ENCODE data around the gene CTXND1.
"Not testable (repeated sequence)": the region's sequence is repeated elsewhere in the genome, so short reads cannot be mapped to it uniquely, and the experiment has no call there.

The CTXND1 gene

GRCh38 chr15:80157215-80157614 lies 94.8 kb downstream of the CTXND1 start:
- Mint-ChIP-seq H3K36me3 (ENCODE audit: low read depth) (peaks cover 47% of the 10 kb centered on the region), H3K4me1 (ENCODE audit: low read depth) (peaks cover 48% of the 10 kb centered on the region), H3K4me3 (no peak overlapping the region), H3K27me3 (no peaks in the 10 kb centered on the region), H3K27ac (no peak overlapping the region), H3K9me3 (no peaks in the 10 kb centered on the region)
- no peak for DNase-seq

GRCh38 chr15:80156176-80156720 lies 95.8 kb downstream of the CTXND1 start:
- no peak for DNase-seq
- Mint-ChIP-seq H3K4me1 (ENCODE audit: low read depth) (peaks cover 52% of the 10 kb centered on the region), H3K4me3 (no peak overlapping the region), H3K27ac (no peak overlapping the region), H3K27me3 (no peaks in the 10 kb centered on the region), H3K9me3 (no peaks in the 10 kb centered on the region), H3K36me3 (ENCODE audit: low read depth) (peaks cover 37% of the 10 kb centered on the region)

GRCh38 chr15:80155378-80156175 lies 96.4 kb downstream of the CTXND1 start:
- H3K36me3 Mint-ChIP-seq (ENCODE audit: low read depth): peaks cover 30% of the 10 kb centered on the region
- H3K4me1 Mint-ChIP-seq (ENCODE audit: low read depth): peaks cover 45% of the 10 kb centered on the region
- H3K27me3 Mint-ChIP-seq, H3K4me3 Mint-ChIP-seq, H3K9me3 Mint-ChIP-seq, DNase-seq: not testable (repeated sequence)
- peak overlapping the region; percentile 20 for H3K27ac Mint-ChIP-seq

- Mint-ChIP-seq H3K27ac (peak overlapping the region; percentile 53), H3K27me3 (no peaks in the 10 kb centered on the region), H3K4me1 (ENCODE audit: low read depth) (peaks cover 39% of the 10 kb centered on the region), H3K4me3 (peak overlapping the region; percentile 11), H3K36me3 (ENCODE audit: low read depth) (peaks cover 24% of the 10 kb centered on the region), H3K9me3 (no peaks in the 10 kb centered on the region)
- DNase-seq: no peak
Observed at GRCh38 chr15:80155001-80155377, 97.0 kb downstream of the CTXND1 start.

GRCh38 chr15:80154336-80154735 lies 97.7 kb downstream of the CTXND1 start:
- Mint-ChIP-seq H3K4me1 (ENCODE audit: low read depth) (peaks cover 32% of the 10 kb centered on the region), H3K27me3 (no peaks in the 10 kb centered on the region), H3K9me3 (no peaks in the 10 kb centered on the region), H3K4me3 (peak overlapping the region; percentile 89), H3K27ac (no peak overlapping the region), H3K36me3 (ENCODE audit: low read depth) (peaks cover 18% of the 10 kb centered on the region)
- no peak for DNase-seq

GRCh38 chr15:80153900-80154299 lies 98.1 kb downstream of the CTXND1 start:
- DNase-seq: no peak
- Mint-ChIP-seq H3K9me3 (no peaks in the 10 kb centered on the region), H3K27ac (peak overlapping the region; percentile 89), H3K4me3 (peak overlapping the region; percentile 89), H3K36me3 (ENCODE audit: low read depth) (peaks cover 16% of the 10 kb centered on the region), H3K27me3 (no peaks in the 10 kb centered on the region), H3K4me1 (ENCODE audit: low read depth) (peaks cover 32% of the 10 kb centered on the region)

GRCh38 chr15:80152896-80153876 lies 98.8 kb downstream of the CTXND1 start, which contains the start of gene FAH:
FAH (plus strand) TSS chr15:80152999; CDS start chr15:80153055, 56 bp downstream.
- peaks cover 32% of the 10 kb centered on the region for H3K4me1 Mint-ChIP-seq (ENCODE audit: low read depth)
- no peaks in the 10 kb centered on the region for H3K9me3 Mint-ChIP-seq
- peak; percentile 70 for DNase-seq
- H3K4me3 Mint-ChIP-seq: peak within 1 kb of the TSS; percentile 89
- no peaks in the 10 kb centered on the region for H3K27me3 Mint-ChIP-seq
- peak within 1 kb of the TSS; percentile 89 for H3K27ac Mint-ChIP-seq
- H3K36me3 Mint-ChIP-seq (ENCODE audit: low read depth): peaks cover 10% of the 10 kb centered on the region

GRCh38 chr15:80152180-80152895 lies 99.7 kb downstream of the CTXND1 start:
- H3K4me3 Mint-ChIP-seq: peak overlapping the region; percentile 89
- DNase-seq: peak; percentile 91
- peaks cover 32% of the 10 kb centered on the region for H3K4me1 Mint-ChIP-seq (ENCODE audit: low read depth)
- no peaks in the 10 kb centered on the region for H3K27me3 Mint-ChIP-seq
- peak overlapping the region; percentile 85 for H3K27ac Mint-ChIP-seq
- peaks cover 10% of the 10 kb centered on the region for H3K36me3 Mint-ChIP-seq (ENCODE audit: low read depth)
- H3K9me3 Mint-ChIP-seq: no peaks in the 10 kb centered on the region

GRCh38 chr15:80151576-80151975 lies 100.4 kb downstream of the CTXND1 start:
- Mint-ChIP-seq H3K4me3 (peak overlapping the region; percentile 78), H3K36me3 (ENCODE audit: low read depth) (peaks cover 10% of the 10 kb centered on the region), H3K27me3 (no peaks in the 10 kb centered on the region), H3K9me3 (no peaks in the 10 kb centered on the region), H3K4me1 (ENCODE audit: low read depth) (peaks cover 32% of the 10 kb centered on the region), H3K27ac (peak overlapping the region; percentile 85)
- DNase-seq: no peak

- Mint-ChIP-seq H3K27ac (no peak overlapping the region), H3K27me3 (no peaks in the 10 kb centered on the region), H3K36me3 (ENCODE audit: low read depth) (peaks cover 10% of the 10 kb centered on the region), H3K4me1 (ENCODE audit: low read depth) (peaks cover 32% of the 10 kb centered on the region), H3K9me3 (peaks cover 3% of the 10 kb centered on the region), H3K4me3 (no peak overlapping the region)
- DNase-seq: no peak
Observed at GRCh38 chr15:80151148-80151547, 100.9 kb downstream of the CTXND1 start.

All from activated T-cell treated with anti-CD3 and anti-CD28 coated beads, Interleukin-2, amount 50 U/mL, for 24 hours (primary cell).